GM23248 (cell line): ENCODE data around the gene LTBP3.

Source experiments
- EZH2 ChIP-seq: fragments of 200-600 bp; sonication (generic); IDR thresholded peaks from 2 replicates; pipeline ENCODE4 v1.6.1; 2018; ENCODE audit warnings: antibody characterized with exemption, mild to moderate bottlenecking; ENCODE audit not compliant: insufficient read depth, poor library complexity, severe bottlenecking
- EZH2phosphoT487 ChIP-seq: fragments of 200-600 bp; sonication (generic); IDR thresholded peaks from 2 replicates; pipeline ENCODE4 v1.6.1; 2018; ENCODE audit warnings: antibody characterized with exemption, moderate library complexity, mild to moderate bottlenecking, low read depth; ENCODE audit not compliant: insufficient read depth

DNA sequence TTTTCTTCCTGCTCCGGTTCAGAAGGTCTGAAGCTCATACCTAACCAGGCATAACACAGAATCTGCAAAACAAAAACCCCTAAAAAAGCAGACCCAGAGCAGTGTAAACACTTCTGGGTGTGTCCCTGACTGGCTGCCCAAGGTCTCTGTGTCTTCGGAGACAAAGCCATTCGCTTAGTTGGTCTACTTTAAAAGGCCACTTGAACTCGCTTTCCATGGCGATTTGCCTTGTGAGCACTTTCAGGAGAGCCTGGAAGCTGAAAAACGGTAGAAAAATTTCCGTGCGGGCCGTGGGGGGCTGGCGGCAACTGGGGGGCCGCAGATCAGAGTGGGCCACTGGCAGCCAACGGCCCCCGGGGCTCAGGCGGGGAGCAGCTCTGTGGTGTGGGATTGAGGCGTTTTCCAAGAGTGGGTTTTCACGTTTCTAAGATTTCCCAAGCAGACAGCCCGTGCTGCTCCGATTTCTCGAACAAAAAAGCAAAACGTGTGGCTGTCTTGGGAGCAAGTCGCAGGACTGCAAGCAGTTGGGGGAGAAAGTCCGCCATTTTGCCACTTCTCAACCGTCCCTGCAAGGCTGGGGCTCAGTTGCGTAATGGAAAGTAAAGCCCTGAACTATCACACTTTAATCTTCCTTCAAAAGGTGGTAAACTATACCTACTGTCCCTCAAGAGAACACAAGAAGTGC is 60.0 kb downstream of the LTBP3 start:
- TF ChIP-seq EZH2phosphoT487 (no peak), EZH2 (no peak)
